Stimulated activated CD8-positive, alpha-beta memory T cell treated with anti-CD3 and anti-CD28 coated beads, Interleukin-7, amount 100 ng/mL, for 24 hours (primary cell): ENCODE measurements around the gene MFSD2A.
"Not testable (repeated sequence)": the region's sequence is repeated elsewhere in the genome, so short reads cannot be mapped to it uniquely, and the experiment has no call there.

Experiments used
- DNase-seq: peaks from one replicate; pipeline ENCODE4 v3.0.0-alpha.2; 2020; ENCODE audit warnings: low read depth

The MFSD2A gene

GRCh38 chr1:39940980-39941871 lies 13.7 kb upstream of the MFSD2A start:
- DNase-seq, result no peak

DNA sequence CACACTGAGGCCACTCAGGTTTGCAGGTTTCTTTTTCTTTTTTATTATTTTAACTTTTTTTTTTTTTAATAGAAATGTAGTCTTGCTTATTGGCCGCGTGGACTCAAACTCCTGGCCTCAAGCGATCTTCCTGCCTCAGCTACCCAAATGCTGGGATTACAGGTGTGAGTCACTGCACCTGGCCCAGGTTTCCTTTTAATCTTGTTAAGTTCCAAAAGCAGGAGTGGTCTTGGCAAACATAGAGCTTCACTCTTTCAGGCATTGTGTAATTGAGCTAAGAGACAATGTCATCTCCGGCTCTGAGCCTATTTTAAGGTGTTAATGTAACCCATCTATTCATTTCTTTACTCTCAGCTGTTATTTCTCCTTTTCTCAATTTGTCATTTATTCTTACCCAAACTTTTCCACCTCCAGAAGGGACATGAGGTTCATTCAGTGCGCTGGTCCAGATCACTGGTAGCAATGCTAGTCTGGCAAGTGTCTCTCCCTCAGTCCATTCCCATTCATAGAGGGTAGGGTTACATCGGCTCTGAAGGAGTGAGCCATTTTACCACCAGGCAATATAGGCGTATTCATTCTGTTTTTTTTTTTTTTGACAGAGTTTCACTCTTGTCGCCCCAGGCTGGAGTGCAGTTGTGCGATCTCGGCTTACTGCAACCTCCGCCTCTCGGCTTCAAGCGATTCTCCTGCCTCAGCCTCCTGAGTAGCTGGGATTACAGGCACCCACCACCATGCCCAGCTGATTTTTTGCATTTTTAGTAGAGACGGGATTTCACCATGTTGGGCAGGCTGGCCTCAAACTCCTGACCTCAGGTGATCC lies 11.3 kb upstream of the MFSD2A start:
- no peak for DNase-seq

DNA sequence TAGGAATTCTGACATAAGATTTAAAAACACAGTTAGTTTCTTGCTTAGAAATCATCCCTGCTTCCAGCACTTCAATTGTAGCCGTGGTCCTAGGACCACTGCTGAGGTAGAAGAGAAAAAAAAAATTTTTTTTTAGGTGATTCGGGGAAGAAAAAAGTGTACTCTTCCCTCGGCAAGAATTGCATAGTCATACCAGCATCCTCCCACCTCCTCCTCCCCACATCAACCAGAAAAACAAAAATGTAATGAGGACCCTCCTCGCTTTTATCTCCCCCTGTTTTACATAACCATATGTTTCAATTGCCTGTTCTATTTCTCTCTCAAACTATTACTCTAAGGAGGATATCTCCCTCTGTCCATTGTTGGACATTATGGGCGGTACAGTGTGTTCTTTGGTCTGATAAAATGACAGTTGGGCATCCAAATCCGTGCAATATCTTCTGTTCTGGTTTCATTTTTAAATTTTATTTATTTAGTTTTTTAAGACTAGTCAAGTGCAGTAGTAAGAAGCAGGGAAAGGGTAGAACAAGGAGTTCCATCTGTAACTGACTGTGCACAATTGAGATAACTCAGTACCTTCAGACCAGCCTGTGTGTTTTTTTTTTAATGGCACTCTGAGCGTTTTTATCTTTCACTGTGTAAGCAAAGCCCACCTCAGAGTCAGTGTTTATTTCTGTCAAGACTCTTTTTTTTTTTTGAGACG lies 10.4 kb upstream of the MFSD2A start:
- no peak for DNase-seq

DNA sequence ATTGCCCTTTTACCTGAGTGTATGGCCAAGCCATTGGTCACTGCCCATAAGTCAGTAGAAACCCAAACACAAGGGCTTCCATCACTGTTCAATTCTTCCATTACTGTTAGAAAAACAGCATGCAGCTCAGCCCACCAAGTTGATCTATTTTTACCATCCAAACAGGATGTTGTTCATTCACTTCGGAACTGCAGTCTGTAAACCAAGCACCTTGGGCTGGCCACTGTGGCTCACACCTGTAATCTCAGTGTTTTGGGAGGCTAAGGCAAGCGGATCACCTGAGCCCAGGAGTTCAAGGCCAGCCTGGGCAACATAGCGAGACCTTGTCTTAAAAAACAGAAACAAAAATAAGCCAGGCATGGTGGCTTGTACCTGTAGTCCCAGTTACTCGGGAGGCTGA lies 8.7 kb upstream of the MFSD2A start:
- DNase-seq, result no peak

- DNase-seq, result no peak
Observed at GRCh38 chr1:39947260-39947659, 7.7 kb upstream of the MFSD2A start.

DNA sequence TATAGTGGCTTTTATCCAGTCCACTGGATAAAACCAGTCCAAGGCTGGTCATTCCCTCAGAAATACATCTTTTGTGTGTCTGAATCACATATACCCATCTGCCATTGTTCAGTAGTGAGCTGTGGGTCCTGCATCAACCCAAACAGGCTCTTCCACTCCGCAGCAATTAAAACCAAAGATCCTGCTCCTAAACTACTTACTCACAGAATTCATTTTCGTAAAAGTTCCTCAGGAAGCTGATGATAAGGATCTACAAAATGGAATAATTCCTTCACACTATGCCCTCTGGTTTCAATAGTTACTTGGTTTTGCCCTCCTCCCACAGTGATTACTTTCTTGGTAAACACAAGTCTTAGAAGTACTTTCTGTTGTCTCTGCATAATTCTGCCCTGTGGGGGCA lies 5.1 kb upstream of the MFSD2A start:
- no peak for DNase-seq

- DNase-seq, result no peak
Observed at GRCh38 chr1:39951926-39952325, 3.0 kb upstream of the MFSD2A start.

- no peak for DNase-seq
Observed at GRCh38 chr1:39952359-39953110, 2.4 kb upstream of the MFSD2A start.

- no peak for DNase-seq
Observed at GRCh38 chr1:39954324-39954869, 548 bp upstream of the MFSD2A start.

GRCh38 chr1:39955547-39956539 lies 898 bp downstream of the MFSD2A start:
- peak; percentile 26 for DNase-seq

DNA sequence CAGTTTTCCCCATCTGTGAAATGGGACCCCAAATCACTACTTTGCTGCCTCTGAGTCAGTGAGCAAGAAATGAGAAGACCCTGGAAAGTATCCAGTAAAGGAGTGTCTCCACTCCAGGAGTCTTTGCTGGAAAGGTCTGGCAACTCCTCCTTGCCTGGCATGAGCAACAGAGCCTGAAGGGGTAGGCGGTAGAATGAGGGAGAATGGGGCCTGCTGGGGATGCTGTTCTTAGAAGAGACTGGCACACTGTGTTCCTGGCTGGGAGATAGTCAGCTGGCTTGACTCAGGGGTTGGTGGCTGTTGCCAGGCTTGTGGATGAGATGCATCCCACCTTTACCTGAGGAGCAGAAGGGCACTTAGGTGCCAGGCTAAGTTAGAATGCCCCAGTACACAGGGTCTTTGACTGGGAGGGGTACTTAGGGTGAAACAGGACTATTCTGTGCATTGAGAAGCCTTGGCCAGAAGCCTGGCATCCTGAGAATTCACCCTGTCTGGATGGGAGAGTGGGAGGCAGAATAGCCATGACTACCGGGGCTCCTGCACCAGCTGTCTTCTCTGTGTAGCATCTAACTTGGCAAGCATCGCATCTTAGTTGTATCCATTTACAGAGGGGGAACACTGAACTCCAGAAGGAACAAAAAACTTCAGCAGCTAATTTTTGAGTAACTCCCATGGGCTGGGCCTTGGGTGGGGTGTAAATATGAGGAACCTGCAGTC lies 2.5 kb downstream of the MFSD2A start:
- DNase-seq, result no peak

DNA sequence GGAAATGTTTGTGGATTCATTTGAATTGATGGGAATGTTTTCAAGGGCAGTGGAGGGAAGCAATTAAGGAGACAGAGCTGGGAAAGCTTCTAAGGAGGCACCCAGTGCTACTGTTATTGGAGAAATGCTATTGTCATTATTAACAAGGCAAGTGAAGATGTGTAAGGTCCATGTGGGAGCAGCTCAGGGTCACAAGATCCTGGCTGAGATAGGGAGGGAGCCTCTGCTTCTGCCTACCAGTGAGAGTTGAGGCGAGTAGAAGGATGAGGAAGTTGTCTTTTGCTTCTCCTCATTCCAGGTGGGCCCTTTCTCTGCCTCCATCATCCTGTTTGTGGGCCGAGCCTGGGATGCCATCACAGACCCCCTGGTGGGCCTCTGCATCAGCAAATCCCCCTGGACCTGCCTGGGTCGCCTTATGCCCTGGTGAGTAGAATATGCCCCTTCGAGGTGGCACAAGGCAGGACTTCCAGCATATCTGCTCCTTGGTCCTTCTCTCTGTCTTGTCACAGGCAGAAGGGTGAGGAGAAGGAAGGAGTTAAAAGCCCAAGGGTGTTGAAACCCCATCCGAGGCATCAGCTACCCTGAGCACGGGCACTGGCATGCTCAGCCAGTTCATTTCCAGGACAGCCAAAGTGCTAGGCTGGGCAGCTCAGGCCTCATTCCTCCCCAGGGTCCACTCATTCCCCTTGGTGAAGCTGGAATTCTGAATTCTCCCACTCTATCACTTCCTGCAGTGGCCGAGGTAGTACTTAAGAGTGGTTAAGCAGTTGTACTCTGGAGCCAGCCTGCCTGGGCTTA lies 3.7 kb downstream of the MFSD2A start:
- no peak for DNase-seq

DNA sequence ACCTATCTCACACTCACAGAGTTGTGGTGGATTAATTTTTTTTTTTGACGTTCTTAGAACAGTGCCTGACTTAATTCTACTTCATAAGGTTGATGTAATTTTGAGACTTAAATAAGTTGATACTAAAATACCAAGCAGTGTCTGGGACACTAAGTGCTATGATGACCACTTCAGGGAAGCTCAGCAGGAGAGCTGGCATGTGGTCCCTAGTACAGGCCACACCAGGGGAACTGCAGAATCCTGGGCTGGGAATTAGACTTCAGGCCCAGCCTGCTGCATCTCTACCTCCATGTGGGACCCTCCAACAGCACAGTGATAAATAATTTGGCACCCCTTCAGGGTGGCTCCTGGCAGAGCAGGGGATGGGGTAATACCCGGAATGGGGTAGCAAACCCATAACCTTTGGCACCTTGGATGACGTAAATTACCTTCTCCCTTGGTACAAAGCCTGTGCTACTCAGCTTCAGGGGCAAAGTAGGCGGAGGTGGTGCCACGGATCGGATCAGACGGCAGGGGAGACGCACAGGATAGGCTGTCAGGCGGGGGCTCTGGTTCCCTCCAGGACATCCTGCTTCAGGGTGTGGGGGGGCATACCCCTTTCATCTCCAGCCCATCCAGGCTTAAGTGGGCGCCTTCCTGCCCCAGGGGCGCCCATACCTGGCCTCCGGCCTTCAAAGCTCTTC lies 4.8 kb downstream of the MFSD2A start:
- no peak for DNase-seq

- no peak for DNase-seq
Observed at GRCh38 chr1:39960431-39960958, 5.5 kb downstream of the MFSD2A start.

DNA sequence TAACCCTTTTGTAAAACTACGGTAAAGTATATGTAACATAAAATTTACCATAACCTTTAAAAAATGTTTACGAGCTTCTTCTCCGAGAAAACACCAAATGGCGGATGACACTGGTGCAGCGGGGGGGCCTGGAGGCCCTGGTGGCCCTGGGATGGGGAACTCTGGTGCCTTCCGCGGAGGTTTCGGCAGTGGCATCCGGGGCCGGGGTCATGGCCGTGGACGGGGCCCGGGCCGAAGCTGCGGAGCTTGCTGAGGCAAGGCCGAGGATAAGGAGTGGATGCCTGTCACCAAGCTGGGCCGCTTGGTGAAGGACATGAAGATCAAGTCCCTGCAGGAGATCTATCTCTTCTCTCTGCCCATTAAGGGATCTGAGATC lies 7.5 kb downstream of the MFSD2A start:
- DNase-seq, result no peak

DNA sequence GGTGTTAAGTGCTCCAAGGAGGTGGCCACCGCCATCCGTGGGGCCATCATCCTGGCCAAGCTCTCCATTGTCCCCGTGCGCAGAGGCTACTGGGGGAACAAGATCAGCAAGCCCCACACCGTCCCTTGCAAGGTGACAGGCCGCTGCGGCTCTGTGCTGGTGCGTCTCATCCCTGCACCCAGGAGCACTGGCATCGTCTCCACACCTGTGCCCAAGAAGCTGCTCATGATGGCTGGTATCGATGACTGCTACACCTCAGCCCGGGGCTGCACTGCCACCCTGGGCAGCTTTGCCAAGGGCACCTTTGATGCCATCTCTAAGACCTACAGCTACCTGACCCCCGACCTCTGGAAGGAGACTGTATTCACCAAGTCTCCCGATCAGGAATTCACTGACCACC lies 8.0 kb downstream of the MFSD2A start:
- DNase-seq, result not testable (repeated sequence)

- no peak for DNase-seq
Observed at GRCh38 chr1:39964552-39964951, 9.6 kb downstream of the MFSD2A start.

- no peak for DNase-seq
Observed at GRCh38 chr1:39965044-39965443, 10.1 kb downstream of the MFSD2A start.
